ENCODE results near the gene PPP1R9A. TPM values are rescaled to one million over a fixed set of nuclear protein-coding genes. Genes with fewer than 3 reads are reported as not detected.

Gene PPP1R9A
- total RNA-seq, 1 experiment from 2014 or later, result 15.6 TPM

- intact Hi-C loops (cut with micrococcal nuclease; ENCODE audit: unreplicated experiment), result no loop called here
- POLR2A ChIA-PET (ENCODE audit: low non-redundant PET), result no interaction called here
- H3K36me3 ChIP-seq (ENCODE audit: insufficient read depth, low read length, poor library complexity, severe bottlenecking), result no peaks in the 10 kb centered on the region
- TF ChIP-seq EZH2 (IDR thresholded peaks at IDR 0.05; ENCODE audit: borderline replicate concordance, low read depth, low read length, poor library complexity, severe bottlenecking), result no peak
- TF ChIP-seq, protein P1, sequence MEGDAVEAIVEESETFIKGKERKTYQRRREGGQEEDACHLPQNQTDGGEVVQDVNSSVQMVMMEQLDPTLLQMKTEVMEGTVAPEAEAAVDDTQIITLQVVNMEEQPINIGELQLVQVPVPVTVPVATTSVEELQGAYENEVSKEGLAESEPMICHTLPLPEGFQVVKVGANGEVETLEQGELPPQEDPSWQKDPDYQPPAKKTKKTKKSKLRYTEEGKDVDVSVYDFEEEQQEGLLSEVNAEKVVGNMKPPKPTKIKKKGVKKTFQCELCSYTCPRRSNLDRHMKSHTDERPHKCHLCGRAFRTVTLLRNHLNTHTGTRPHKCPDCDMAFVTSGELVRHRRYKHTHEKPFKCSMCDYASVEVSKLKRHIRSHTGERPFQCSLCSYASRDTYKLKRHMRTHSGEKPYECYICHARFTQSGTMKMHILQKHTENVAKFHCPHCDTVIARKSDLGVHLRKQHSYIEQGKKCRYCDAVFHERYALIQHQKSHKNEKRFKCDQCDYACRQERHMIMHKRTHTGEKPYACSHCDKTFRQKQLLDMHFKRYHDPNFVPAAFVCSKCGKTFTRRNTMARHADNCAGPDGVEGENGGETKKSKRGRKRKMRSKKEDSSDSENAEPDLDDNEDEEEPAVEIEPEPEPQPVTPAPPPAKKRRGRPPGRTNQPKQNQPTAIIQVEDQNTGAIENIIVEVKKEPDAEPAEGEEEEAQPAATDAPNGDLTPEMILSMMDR (conservative IDR thresholded peaks at IDR 0.05; ENCODE audit: low read depth, low read length), result no peak
- no peak overlapping the region for H3K27ac ChIP-seq (ENCODE audit: low read depth, low read length, poor library complexity, severe bottlenecking)
- no peak for DNase-seq (ENCODE audit: low spot score)
- H3K27me3 ChIP-seq (replicated peaks; ENCODE audit: insufficient read depth, low read depth, low read length, poor library complexity), result no peaks in the 10 kb centered on the region
- no TSS peak for BruUV-seq (replicated peaks)
- H3K9me3 ChIP-seq (ENCODE audit: low read depth, low read length, poor library complexity, severe bottlenecking), result peaks cover 6% of the 10 kb centered on the region
- H3K4me1 ChIP-seq (ENCODE audit: insufficient read depth, low read length, poor library complexity, severe bottlenecking), result peaks cover 20% of the 10 kb centered on the region
- no peak overlapping the region for H3K4me3 ChIP-seq (ENCODE audit: low read depth, low read length, poor library complexity, severe bottlenecking)
- CTCF ChIA-PET, result no interaction called here
These were observed 62.2 kb downstream of the PPP1R9A start for GRCh38 chr7:94969434-94970084.

DNA sequence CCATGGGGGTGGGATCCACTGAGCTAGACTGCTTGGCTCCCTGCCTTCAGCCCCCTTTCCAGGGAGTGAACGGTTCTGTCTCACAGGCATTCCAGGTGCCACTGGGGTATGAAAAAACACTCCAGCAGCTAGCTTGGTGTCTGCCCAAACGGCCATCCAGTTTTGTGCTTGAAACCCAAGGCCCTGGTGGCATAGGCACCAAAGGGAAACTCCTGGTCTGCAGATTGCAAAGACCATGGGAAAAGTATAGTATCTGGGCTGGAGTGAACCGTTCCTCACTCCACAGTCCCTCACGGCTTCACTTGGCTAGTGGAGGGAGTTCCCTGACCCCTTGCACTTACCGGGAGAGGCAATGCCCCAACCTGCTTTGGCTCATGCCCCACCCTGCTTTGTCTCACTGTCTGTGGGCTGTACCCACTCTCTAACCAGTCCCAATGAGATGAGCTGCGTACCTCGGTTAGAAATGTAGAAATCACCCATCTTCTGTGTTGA lies 62.7 kb downstream of the PPP1R9A start:
- DNase-seq (ENCODE audit: low spot score), result no peak
- Histone ChIP-seq H3K9me3 (ENCODE audit: low read depth, low read length, poor library complexity, severe bottlenecking) (peaks cover 4% of the 10 kb centered on the region), H3K4me1 (ENCODE audit: insufficient read depth, low read length, poor library complexity, severe bottlenecking) (peaks cover 24% of the 10 kb centered on the region), H3K36me3 (ENCODE audit: insufficient read depth, low read length, poor library complexity, severe bottlenecking) (no peaks in the 10 kb centered on the region), H3K4me3 (ENCODE audit: low read depth, low read length, poor library complexity, severe bottlenecking) (no peak overlapping the region), H3K27me3 (replicated peaks; ENCODE audit: insufficient read depth, low read depth, low read length, poor library complexity) (no peaks in the 10 kb centered on the region), H3K27ac (ENCODE audit: low read depth, low read length, poor library complexity, severe bottlenecking) (no peak overlapping the region)
- ChIA-PET CTCF (no interaction called here), POLR2A (ENCODE audit: low non-redundant PET) (no interaction called here)
- BruUV-seq (replicated peaks), result no TSS peak
- no peak for TF ChIP-seq EZH2 (IDR thresholded peaks at IDR 0.05; ENCODE audit: borderline replicate concordance, low read depth, low read length, poor library complexity, severe bottlenecking)
- TF ChIP-seq, protein P1 (conservative IDR thresholded peaks at IDR 0.05; ENCODE audit: low read depth, low read length), result no peak
- intact Hi-C loops (cut with micrococcal nuclease; ENCODE audit: unreplicated experiment), result no loop called here

DNA sequence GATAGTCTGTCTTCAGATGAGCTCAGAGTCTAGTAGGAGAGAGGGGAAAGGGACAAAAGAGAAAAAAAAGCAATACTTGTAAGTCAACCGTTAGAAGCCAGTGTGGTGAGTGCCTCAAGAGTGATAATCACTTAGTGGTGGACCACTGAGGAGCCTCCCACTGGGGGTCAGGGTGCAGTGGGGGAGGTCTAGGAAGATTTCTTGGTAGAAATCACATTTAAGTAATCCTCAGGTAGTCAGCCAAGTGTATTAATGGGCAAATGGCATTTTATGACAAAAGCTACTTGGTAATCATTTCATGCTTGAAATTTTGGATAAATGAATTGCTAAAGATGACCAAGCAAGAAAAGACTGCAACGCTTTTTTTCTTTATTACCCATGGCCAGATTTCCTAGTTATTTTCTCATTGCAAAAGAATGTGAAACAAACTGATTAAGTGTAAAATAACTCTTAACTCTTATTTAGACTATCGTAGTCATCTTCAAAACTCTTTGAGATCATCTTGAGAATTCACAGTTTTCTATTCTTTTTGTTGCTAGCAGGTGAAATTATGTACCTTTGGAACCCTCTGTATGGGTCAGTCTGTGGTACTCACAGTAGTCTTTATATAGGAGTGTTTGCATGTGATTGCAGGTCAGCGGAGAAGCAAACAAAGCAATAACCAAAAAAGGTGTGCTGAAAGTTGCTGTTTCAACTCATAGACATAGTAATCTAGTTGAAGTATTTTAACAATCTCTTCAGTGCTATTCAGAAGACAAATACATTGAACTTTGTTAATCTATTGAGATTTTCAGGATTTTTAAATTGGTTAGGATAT lies 63.9 kb downstream of the PPP1R9A start:
- H3K4me1 ChIP-seq (ENCODE audit: insufficient read depth, low read length, poor library complexity, severe bottlenecking), result peaks cover 31% of the 10 kb centered on the region
- H3K4me3 ChIP-seq (ENCODE audit: low read depth, low read length, poor library complexity, severe bottlenecking), result no peak overlapping the region
- H3K9me3 ChIP-seq (ENCODE audit: low read depth, low read length, poor library complexity, severe bottlenecking), result no peaks in the 10 kb centered on the region
- ChIA-PET CTCF (no interaction called here), POLR2A (ENCODE audit: low non-redundant PET) (no interaction called here)
- no TSS peak for BruUV-seq (replicated peaks)
- TF ChIP-seq, protein P1 (conservative IDR thresholded peaks at IDR 0.05; ENCODE audit: low read depth, low read length), result no peak
- no peak for TF ChIP-seq EZH2 (IDR thresholded peaks at IDR 0.05; ENCODE audit: borderline replicate concordance, low read depth, low read length, poor library complexity, severe bottlenecking)
- intact Hi-C loops (cut with micrococcal nuclease; ENCODE audit: unreplicated experiment), result no loop called here
- H3K27ac ChIP-seq (ENCODE audit: low read depth, low read length, poor library complexity, severe bottlenecking), result no peak overlapping the region
- H3K36me3 ChIP-seq (ENCODE audit: insufficient read depth, low read length, poor library complexity, severe bottlenecking), result no peaks in the 10 kb centered on the region
- no peaks in the 10 kb centered on the region for H3K27me3 ChIP-seq (replicated peaks; ENCODE audit: insufficient read depth, low read depth, low read length, poor library complexity)
- no peak for DNase-seq (ENCODE audit: low spot score)
